Suprapubic skin (tissue), 3 donors: ENCODE data around the gene UTS2B.

Experiments used
- POLR2A ChIP-seq, 2 donors: fragments of 450-650 bp; IDR thresholded peaks; one replicate each; pipeline ENCODE4 v1.6.1; 2017; ENCODE audit warnings: antibody characterized with exemption in 2 of 2, mild to moderate bottlenecking in 2 of 2, moderate library complexity in 2 of 2
- TF ChIP-seq, protein P1 (sequence below), 2 donors: fragments of 200-600 bp in 1 of 2; fragments of 450-650 bp in 1 of 2; sonication (generic) in 1 of 2; IDR thresholded peaks; one replicate each; pipeline ENCODE4 v1.5.1; 2016 to 2019; ENCODE audit warnings: antibody characterized with exemption in 2 of 2, mild to moderate bottlenecking in 1 of 2, moderate library complexity in 1 of 2

DNA sequence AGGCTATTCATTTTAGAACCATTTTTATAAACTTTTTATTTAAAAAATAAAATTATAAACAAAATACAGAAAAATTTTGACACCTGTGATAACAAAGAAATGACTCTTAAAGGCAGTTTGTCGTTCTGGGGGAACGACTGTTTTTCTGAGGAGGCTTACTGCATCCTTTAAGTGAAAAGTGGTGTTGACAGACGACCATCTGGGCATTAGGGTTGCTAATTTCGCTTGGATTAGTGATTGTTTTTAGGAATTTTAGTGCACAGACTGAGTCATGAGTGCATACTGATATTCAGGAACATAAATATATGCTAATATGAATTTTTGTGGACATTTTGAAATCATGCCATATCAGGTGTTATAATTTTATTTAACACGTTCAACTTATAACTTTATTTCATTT is 102.8 kb downstream of the UTS2B start:
- TF ChIP-seq, protein P1, sequence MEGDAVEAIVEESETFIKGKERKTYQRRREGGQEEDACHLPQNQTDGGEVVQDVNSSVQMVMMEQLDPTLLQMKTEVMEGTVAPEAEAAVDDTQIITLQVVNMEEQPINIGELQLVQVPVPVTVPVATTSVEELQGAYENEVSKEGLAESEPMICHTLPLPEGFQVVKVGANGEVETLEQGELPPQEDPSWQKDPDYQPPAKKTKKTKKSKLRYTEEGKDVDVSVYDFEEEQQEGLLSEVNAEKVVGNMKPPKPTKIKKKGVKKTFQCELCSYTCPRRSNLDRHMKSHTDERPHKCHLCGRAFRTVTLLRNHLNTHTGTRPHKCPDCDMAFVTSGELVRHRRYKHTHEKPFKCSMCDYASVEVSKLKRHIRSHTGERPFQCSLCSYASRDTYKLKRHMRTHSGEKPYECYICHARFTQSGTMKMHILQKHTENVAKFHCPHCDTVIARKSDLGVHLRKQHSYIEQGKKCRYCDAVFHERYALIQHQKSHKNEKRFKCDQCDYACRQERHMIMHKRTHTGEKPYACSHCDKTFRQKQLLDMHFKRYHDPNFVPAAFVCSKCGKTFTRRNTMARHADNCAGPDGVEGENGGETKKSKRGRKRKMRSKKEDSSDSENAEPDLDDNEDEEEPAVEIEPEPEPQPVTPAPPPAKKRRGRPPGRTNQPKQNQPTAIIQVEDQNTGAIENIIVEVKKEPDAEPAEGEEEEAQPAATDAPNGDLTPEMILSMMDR (IDR thresholded peaks at IDR 0.05) = no peak
- no peak for TF ChIP-seq POLR2A (IDR thresholded peaks at IDR 0.05)
